Neuronal stem cell (in vitro differentiated cells): ENCODE data around the gene UFM1.

Experiments used
- DNase-seq: peaks from one replicate; pipeline ENCODE4 v3.0.0-alpha.2; 2013; ENCODE audit warnings: low spot score
- H2AFZ ChIP-seq: one replicate; pipeline ENCODE4 v1.6.1; 2013; ENCODE audit warnings: mild to moderate bottlenecking, low read length, inconsistent platforms
- H2AK5ac ChIP-seq: 2 replicates; pipeline ENCODE4 v1.6.1; 2013; ENCODE audit warnings: low read depth, mild to moderate bottlenecking, inconsistent platforms, low read length, moderate library complexity, mixed read lengths
- H2BK120ac ChIP-seq: 2 replicates; pipeline ENCODE4 v1.6.1; 2013; ENCODE audit warnings: low read depth, mild to moderate bottlenecking, inconsistent platforms, low read length, moderate library complexity, mixed read lengths
- H2BK12ac ChIP-seq: one replicate; pipeline ENCODE4 v1.6.1; 2013; ENCODE audit warnings: low read length, inconsistent platforms
- H2BK15ac ChIP-seq: 2 replicates; pipeline ENCODE4 v1.6.1; 2013; ENCODE audit warnings: mild to moderate bottlenecking, low read length, inconsistent platforms, mixed read lengths
- H2BK5ac ChIP-seq: one replicate; pipeline ENCODE4 v1.6.1; 2013; ENCODE audit warnings: inconsistent platforms, mild to moderate bottlenecking, low read length, moderate library complexity
- H3K14ac ChIP-seq: one replicate; pipeline ENCODE4 v1.6.1; 2013; ENCODE audit warnings: low read length, inconsistent platforms
- H3K18ac ChIP-seq: 2 replicates; pipeline ENCODE4 v1.6.1; 2013; ENCODE audit warnings: low read length, inconsistent platforms
- H3K23ac ChIP-seq: 2 replicates; pipeline ENCODE4 v1.6.1; 2013; ENCODE audit warnings: low read depth, mild to moderate bottlenecking, mixed read lengths, low read length, inconsistent platforms; ENCODE audit not compliant: poor library complexity
- H3K27ac ChIP-seq: replicated peaks from 3 replicates; pipeline ENCODE4 v1.5.1; 2013; ENCODE audit warnings: low read length, inconsistent platforms
- H3K27me3 ChIP-seq, 3 experiments: 2 replicates each; pipeline ENCODE4 v1.6.1; 2013; ENCODE audit warnings: low read length in 3 of 3, mild to moderate bottlenecking in 2 of 3, inconsistent platforms in 1 of 3, low read depth in 1 of 3, mixed read lengths in 1 of 3, moderate library complexity in 1 of 3; ENCODE audit not compliant: control insufficient read depth in 3 of 3, insufficient read depth in 3 of 3
- H3K36me3 ChIP-seq, 2 donors: replicated peaks in 1 of 2; 2 replicates each; pipeline ENCODE4 v1.6.1; 2013; ENCODE audit warnings: low read length in 2 of 2; ENCODE audit not compliant: control insufficient read depth in 2 of 2, insufficient read depth in 2 of 2
- H3K4ac ChIP-seq: 2 replicates; pipeline ENCODE4 v1.6.1; 2013; ENCODE audit warnings: inconsistent platforms, mild to moderate bottlenecking, low read length, moderate library complexity
- H3K4me1 ChIP-seq, 2 donors: 1 replicate in 1 of 2; 2 replicates in 1 of 2; pipeline ENCODE4 v1.6.1; 2013; ENCODE audit warnings: low read length in 2 of 2, low read depth in 1 of 2; ENCODE audit not compliant: control insufficient read depth in 2 of 2, insufficient read depth in 1 of 2
- H3K4me2 ChIP-seq: one replicate; pipeline ENCODE4 v1.6.1; 2013; ENCODE audit warnings: mild to moderate bottlenecking, low read length, inconsistent platforms; ENCODE audit not compliant: insufficient read depth, poor library complexity, severe bottlenecking
- H3K4me3 ChIP-seq, 2 donors: 2 replicates each; pipeline ENCODE4 v1.5.1; 2013; ENCODE audit warnings: low read length in 2 of 2, mild to moderate bottlenecking in 2 of 2, inconsistent platforms in 1 of 2, moderate library complexity in 1 of 2
- H3K79me1 ChIP-seq: one replicate; pipeline ENCODE4 v1.6.1; 2013; ENCODE audit warnings: low read depth, mild to moderate bottlenecking, inconsistent platforms, low read length, moderate library complexity
- H3K9ac ChIP-seq: one replicate; pipeline ENCODE4 v1.6.1; 2013; ENCODE audit warnings: mild to moderate bottlenecking, low read depth, low read length, inconsistent platforms; ENCODE audit not compliant: poor library complexity
- H3K9me3 ChIP-seq, 2 donors: replicated peaks in 1 of 2; 2 replicates each; pipeline versions ENCODE3 to v1.6.1; 2013; ENCODE audit warnings: low read length in 2 of 2, mild to moderate bottlenecking in 2 of 2, inconsistent platforms in 1 of 2, low read depth in 1 of 2, mixed read lengths in 1 of 2, moderate library complexity in 1 of 2; ENCODE audit not compliant: control insufficient read depth in 2 of 2, insufficient read depth in 1 of 2
- H4K8ac ChIP-seq: one replicate; pipeline ENCODE4 v1.6.1; 2013; ENCODE audit warnings: low read depth, mild to moderate bottlenecking, inconsistent platforms, low read length, moderate library complexity
- H4K91ac ChIP-seq: one replicate; pipeline ENCODE4 v1.6.1; 2013; ENCODE audit warnings: low read length, low read depth, mild to moderate bottlenecking, inconsistent platforms; ENCODE audit not compliant: poor library complexity
- WGBS, 2 donors: extraction: QIAGEN DNeasy Blood & Tissue Kit; methylation state at CpG; one replicate each; pipeline ENCODE4 v1.1.7; 2013; ENCODE audit warnings: missing lambda C conversion rate in 2 of 2, mixed read lengths in 1 of 2; ENCODE audit not compliant: insufficient read length in 2 of 2, insufficient replicate concordance in 1 of 2; ENCODE audit errors: extremely low coverage in 2 of 2; 5-methylcytosine and 5-hydroxymethylcytosine counted together

Gene UFM1

DNA sequence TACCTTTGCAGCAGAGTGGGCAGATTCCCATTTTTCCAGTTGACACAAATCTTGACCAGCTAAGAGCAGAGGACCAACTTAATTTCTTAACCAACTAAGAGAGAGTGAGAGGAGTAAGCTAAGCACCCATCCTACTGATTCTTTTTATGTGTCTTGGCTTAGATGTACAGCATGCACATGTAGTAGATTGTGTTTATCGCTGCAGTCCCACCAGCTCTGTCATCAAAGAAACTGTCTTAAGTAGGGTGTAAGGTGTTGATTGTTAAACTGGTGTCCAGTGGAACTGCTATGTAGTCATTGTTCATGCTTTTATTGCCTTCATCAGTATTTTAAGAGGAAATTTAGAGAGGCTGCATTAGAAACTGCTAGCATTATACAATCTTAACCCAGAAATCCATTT, 9.0 kb upstream of the UFM1 start:
- H2AK5ac ChIP-seq, result no peak overlapping the region
- H2BK12ac ChIP-seq, result no peak overlapping the region
- H4K8ac ChIP-seq, result no peak overlapping the region
- H3K9me3 ChIP-seq, result no peaks in the 10 kb centered on the region
- H3K36me3 ChIP-seq, result no peaks in the 10 kb centered on the region
- no peaks in the 10 kb centered on the region for H3K4me1 ChIP-seq
- H3K27me3 ChIP-seq, result peaks cover 0 to 1% (median 0%) of the 10 kb centered on the region in 3 experiments
- H3K4me3 ChIP-seq, result no peak overlapping the region
- H3K23ac ChIP-seq, result no peak overlapping the region
- H3K79me1 ChIP-seq, result no peaks in the 10 kb centered on the region
- no peak overlapping the region for H2BK120ac ChIP-seq
- WGBS, 2 donors, result no CpG with 5 or more reads among the region's 1 CpG
- H2BK15ac ChIP-seq, result no peak overlapping the region
- no peak overlapping the region for H3K9ac ChIP-seq
- no peak overlapping the region for H4K91ac ChIP-seq
- H3K4me2 ChIP-seq, result no peak overlapping the region
- no peak overlapping the region for H2BK5ac ChIP-seq
- H3K4ac ChIP-seq, result no peak overlapping the region
- peak overlapping the region; percentile 61 for H2AFZ ChIP-seq
- DNase-seq, result no peak
- no peak overlapping the region for H3K14ac ChIP-seq
- no peak overlapping the region for H3K18ac ChIP-seq
- no peak overlapping the region for H3K27ac ChIP-seq

DNA sequence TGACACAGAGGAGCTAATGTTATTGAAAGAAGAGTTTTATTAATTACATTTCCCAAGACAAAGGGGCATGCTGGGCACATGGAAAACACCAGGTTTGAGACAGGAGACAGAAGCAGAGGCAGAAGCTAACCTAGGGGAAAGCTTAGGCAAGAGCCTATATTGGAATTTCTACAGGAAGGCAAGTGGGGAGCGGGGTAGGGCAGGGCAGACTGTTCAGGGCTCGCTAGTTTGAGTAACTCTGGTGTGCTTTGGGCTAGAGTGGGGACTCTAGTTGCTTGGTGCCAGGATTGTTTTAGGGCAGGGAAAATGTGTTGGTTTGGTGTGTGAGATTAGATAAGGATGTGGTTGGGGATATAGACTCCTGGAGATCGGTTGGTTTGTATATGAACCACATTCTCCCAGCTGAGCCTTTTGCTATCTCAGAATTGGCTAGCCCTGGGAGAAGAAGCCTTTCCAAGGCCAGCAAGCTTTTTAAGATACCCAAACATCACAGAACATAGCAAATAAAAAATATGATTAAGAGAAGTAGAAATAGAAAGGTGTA, 8.4 kb upstream of the UFM1 start:
- no CpG with 5 or more reads among the region's 3 CpGs for WGBS, 2 donors
- H3K14ac ChIP-seq, result no peak overlapping the region
- H3K18ac ChIP-seq, result no peak overlapping the region
- no peak overlapping the region for H3K23ac ChIP-seq
- H3K4me3 ChIP-seq, result no peak overlapping the region
- no peak overlapping the region for H2BK15ac ChIP-seq
- no peak overlapping the region for H2BK120ac ChIP-seq
- H3K4me1 ChIP-seq, result no peaks in the 10 kb centered on the region
- no peak overlapping the region for H2AK5ac ChIP-seq
- H4K8ac ChIP-seq, result no peak overlapping the region
- H3K27ac ChIP-seq, result no peak overlapping the region
- peak overlapping the region; percentile 35 for H2AFZ ChIP-seq
- H2BK5ac ChIP-seq, result no peak overlapping the region
- no peak overlapping the region for H3K4ac ChIP-seq
- H3K27me3 ChIP-seq, result peaks cover 0 to 1% (median 0%) of the 10 kb centered on the region in 3 experiments
- no peaks in the 10 kb centered on the region for H3K9me3 ChIP-seq
- no peak for DNase-seq
- no peak overlapping the region for H3K9ac ChIP-seq
- no peaks in the 10 kb centered on the region for H3K79me1 ChIP-seq
- no peak overlapping the region for H4K91ac ChIP-seq
- no peak overlapping the region for H3K4me2 ChIP-seq
- H2BK12ac ChIP-seq, result no peak overlapping the region
- H3K36me3 ChIP-seq, result no peaks in the 10 kb centered on the region

DNA sequence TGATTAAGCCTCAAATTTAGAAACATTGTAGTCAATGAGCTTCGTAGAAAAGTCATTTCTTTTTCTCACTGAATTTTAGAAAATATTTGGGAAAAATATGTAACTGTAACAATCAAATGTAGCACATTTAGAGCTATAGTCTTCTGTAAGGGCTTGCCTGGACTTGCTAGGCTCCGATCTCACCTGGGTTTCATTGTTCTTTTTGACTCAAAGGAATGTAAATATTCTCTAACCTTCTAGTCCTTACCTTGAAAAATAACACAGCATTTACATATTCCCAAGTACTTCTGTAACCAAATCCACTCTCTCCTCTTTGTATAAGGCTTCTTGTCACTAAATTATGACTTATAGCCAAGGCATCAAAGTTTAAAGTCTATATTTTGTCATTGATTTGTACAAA, 2.9 kb upstream of the UFM1 start:
- Histone ChIP-seq H3K18ac (no peak overlapping the region), H3K23ac (no peak overlapping the region), H2BK5ac (no peak overlapping the region), H2AFZ (peak overlapping the region; percentile 27), H3K27ac (no peak overlapping the region), H2BK15ac (no peak overlapping the region), H3K14ac (no peak overlapping the region), H4K91ac (no peak overlapping the region), H3K9me3 (no peaks in the 10 kb centered on the region), H3K4me2 (no peak overlapping the region), H3K36me3 (peaks cover 2 to 10% of the 10 kb centered on the region in 2 donors), H3K27me3 (peaks cover 0 to 1% (median 0%) of the 10 kb centered on the region in 3 experiments), H3K4me3 (no peak overlapping the region), H4K8ac (no peak overlapping the region), H2BK12ac (no peak overlapping the region), H2AK5ac (no peak overlapping the region), H3K4ac (no peak overlapping the region), H3K79me1 (no peaks in the 10 kb centered on the region), H2BK120ac (no peak overlapping the region), H3K4me1 (peaks cover 0 to 9% of the 10 kb centered on the region in 2 donors), H3K9ac (no peak overlapping the region)
- no peak for DNase-seq
- no CpG with 5 or more reads among the region's 2 CpGs for WGBS, 2 donors

DNA sequence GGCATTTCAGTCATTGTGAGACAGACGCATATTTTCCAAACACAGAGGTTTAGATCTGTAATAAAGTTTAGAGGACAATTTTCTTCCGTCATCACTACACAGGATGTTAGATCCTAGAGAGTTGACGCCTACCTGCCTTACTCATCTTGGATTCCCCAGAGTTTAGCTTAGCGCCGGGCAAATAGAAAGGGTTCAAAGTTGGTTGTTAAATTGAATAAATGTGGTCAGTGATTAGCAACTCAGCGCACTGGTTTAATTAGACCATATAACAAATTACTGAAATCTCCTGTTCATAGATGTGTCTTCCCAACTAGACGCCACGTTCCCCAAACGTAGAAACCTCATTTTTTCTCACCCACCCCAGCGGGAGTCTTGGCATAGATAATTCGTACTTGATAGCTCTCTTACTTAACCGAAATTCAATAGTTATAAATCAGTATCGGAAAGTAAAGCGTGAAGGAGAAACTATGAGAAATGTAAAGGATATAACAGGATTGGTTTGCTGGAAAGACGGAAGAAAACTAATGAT, 726 bp upstream of the UFM1 start:
- Histone ChIP-seq H2BK5ac (no peak overlapping the region), H3K4me2 (peak overlapping the region; percentile 51), H4K91ac (no peak overlapping the region), H3K4ac (no peak overlapping the region), H3K27ac (no peak overlapping the region), H2AFZ (peak overlapping the region; percentile 86), H3K23ac (no peak overlapping the region), H3K36me3 (peaks cover 2 to 28% of the 10 kb centered on the region in 2 donors), H2BK12ac (no peak overlapping the region), H4K8ac (no peak overlapping the region), H2AK5ac (no peak overlapping the region), H3K18ac (no peak overlapping the region), H3K4me1 (peaks cover 0 to 9% of the 10 kb centered on the region in 2 donors), H3K9me3 (no peaks in the 10 kb centered on the region), H3K79me1 (no peaks in the 10 kb centered on the region), H3K9ac (no peak overlapping the region), H3K14ac (no peak overlapping the region), H2BK120ac (no peak overlapping the region), H3K27me3 (peaks cover 0 to 1% (median 0%) of the 10 kb centered on the region in 3 experiments), H3K4me3 (peak overlapping the region; percentile 77 to 88), H2BK15ac (no peak overlapping the region)
- DNase-seq, result peak; percentile 11
- no CpG with 5 or more reads among the region's 15 CpGs for WGBS, 2 donors
